Suprapubic skin (tissue), 4 donors: ENCODE measurements around the gene UHRF1.

Experiments used
- CTCF ChIP-seq, 2 donors: fragments of 200-600 bp in 1 of 2; fragments of 450-650 bp in 1 of 2; sonication (generic) in 1 of 2; IDR thresholded peaks; one replicate each; pipeline ENCODE4 v1.5.1; 2016 to 2019; ENCODE audit warnings: antibody characterized with exemption in 2 of 2, mild to moderate bottlenecking in 1 of 2, moderate library complexity in 1 of 2
- EP300 ChIP-seq: sonication (generic); formaldehyde crosslinking; IDR thresholded peaks from one replicate; pipeline ENCODE4 v1.6.1; 2017; ENCODE audit warnings: antibody characterized with exemption
- POLR2A ChIP-seq, 2 donors: fragments of 450-650 bp; IDR thresholded peaks; one replicate each; pipeline ENCODE4 v1.6.1; 2017; ENCODE audit warnings: antibody characterized with exemption in 2 of 2, mild to moderate bottlenecking in 2 of 2, moderate library complexity in 2 of 2
- POLR2AphosphoS5 ChIP-seq, 3 donors: sonication (generic); formaldehyde crosslinking; IDR thresholded peaks; one replicate each; pipeline ENCODE4 v1.6.1; 2017; ENCODE audit warnings: antibody characterized with exemption in 3 of 3

- peak; percentile 90 to 98 for TF ChIP-seq POLR2A (IDR thresholded peaks at IDR 0.05)
- no peak for TF ChIP-seq CTCF (IDR thresholded peaks at IDR 0.05)
- TF ChIP-seq EP300, result no peak
- TF ChIP-seq POLR2AphosphoS5 (IDR thresholded peaks at IDR 0.05), result peak in 2 of 3 donors; percentile 60 to 96
Measured at GRCh38 chr19:4968462-4969291, 59.4 kb downstream of the UHRF1 start, which contains the start of gene KDM4B.
